K562 (cell line): ENCODE results near the gene ANGPTL7. TPM values are rescaled to one million over a fixed set of nuclear protein-coding genes. Genes with fewer than 3 reads are reported as not detected.

Experiments
- ATAC-seq: fragments of 200-7000 bp; cut with Tn5 transposase; 3 replicates; pipeline ENCODE4 v1.9.1; 2020; ENCODE audit warnings: moderate library complexity
- Bru-seq: library from RNA; stranded (reverse); fragments of 400-500 nt; gene quantifications from one replicate; lab custom pipeline; 2021; lab: Mats Ljungman, UMichigan
- BruChase-seq, 2 experiments: library from RNA; stranded (reverse); fragments of 400-500 nt; gene quantifications; one replicate each; lab custom pipeline; 2021; lab: Mats Ljungman, UMichigan
- BruUV-seq: library from RNA; stranded (reverse); fragments of 400-500 nt; replicated peaks from 2 replicates; lab custom pipeline; 2021; lab: Mats Ljungman, UMichigan
- CTCF ChIA-PET: fragments of 300-600 bp; formaldehyde crosslinking; extraction: SDS; loops from one replicate; lab custom pipeline; 2021; ENCODE audit warnings: low intra/inter-chr PET ratio; lab: Yijun Ruan, JAX
- POLR2A ChIA-PET: fragments of 300-600, 350-650 bp; sonication (Branson Sonifier 250); formaldehyde crosslinking; extraction: SDS; loops from one replicate; lab custom pipeline; 2021; ENCODE audit warnings: antibody characterized with exemption, inconsistent platforms; lab: Yijun Ruan, JAX
- DNase-seq, 4 experiments: peaks; one replicate each; pipeline versions ENCODE4 v3.0.0 to v3.0.0-alpha.2; 2011 to 2018; ENCODE audit warnings: low spot score in 3 of 4, mixed read lengths in 3 of 4; ENCODE audit errors: extremely low read depth in 1 of 4
- FAIRE-seq: peaks from 2 replicates; lab custom pipeline; 2011; peaks lifted over from hg19 to GRCh38; lab: Jason Lieb, UNC
- H2AFZ ChIP-seq: 2 replicates; pipeline ENCODE4 v1.6.0; 2011; ENCODE audit warnings: low read depth, low read length, control low read depth, inconsistent platforms
- H3K27ac ChIP-seq: fragments of 200-600 bp; 3 replicates; pipeline ENCODE4 v1.8.0; 2011; ENCODE audit warnings: low read depth, mild to moderate bottlenecking, control low read depth, inconsistent platforms, low read length, moderate library complexity, mixed read lengths; ENCODE audit errors: extremely low read depth
- H3K27me3 ChIP-seq, 2 experiments: fragments of 300-600 bp in 1 of 2; 2 replicates in 1 of 2; 3 replicates in 1 of 2; pipeline versions ENCODE4 v1.6.0 to v1.8.0; 2011; ENCODE audit warnings: inconsistent platforms in 2 of 2, low read length in 2 of 2, mild to moderate bottlenecking in 1 of 2, mixed read lengths in 1 of 2, moderate library complexity in 1 of 2; ENCODE audit not compliant: control insufficient read depth in 2 of 2, insufficient read depth in 2 of 2
- H3K36me3 ChIP-seq: fragments of 300-600 bp; 3 replicates; pipeline ENCODE4 v1.8.0; 2011; ENCODE audit warnings: mild to moderate bottlenecking, low read length, inconsistent platforms; ENCODE audit not compliant: control insufficient read depth, insufficient read depth
- H3K4me1 ChIP-seq, 2 experiments: fragments of 200-600 bp in 1 of 2; replicated peaks in 1 of 2; 2 replicates in 1 of 2; 3 replicates in 1 of 2; pipeline versions ENCODE4 v1.5.1 to v1.8.0; 2011; ENCODE audit warnings: inconsistent platforms in 2 of 2, low read length in 2 of 2, mild to moderate bottlenecking in 1 of 2, mixed read lengths in 1 of 2, moderate library complexity in 1 of 2; ENCODE audit not compliant: control insufficient read depth in 2 of 2, insufficient read depth in 2 of 2
- H3K4me2 ChIP-seq: 2 replicates; pipeline ENCODE4 v1.6.1; 2011; ENCODE audit warnings: low read length, control low read depth, inconsistent platforms, mixed read lengths; ENCODE audit not compliant: insufficient read depth
- H3K4me3 ChIP-seq: fragments of 200-600 bp; sonication (generic), shearing (Covaris generic); 2 replicates; pipeline ENCODE4 v1.5.1; 2016; ENCODE audit warnings: control low read depth, inconsistent platforms
- H3K79me2 ChIP-seq: fragments of 200-600 bp; 3 replicates; pipeline ENCODE4 v1.8.0; 2011; ENCODE audit warnings: low read length, inconsistent platforms; ENCODE audit not compliant: control insufficient read depth, insufficient read depth
- H3K9ac ChIP-seq, 2 experiments: 2 replicates each; pipeline versions ENCODE4 v1.6.0 to v1.6.1; 2011; ENCODE audit warnings: low read depth in 2 of 2, low read length in 2 of 2, control low read depth in 1 of 2, inconsistent platforms in 1 of 2, mild to moderate bottlenecking in 1 of 2, mixed read lengths in 1 of 2; ENCODE audit not compliant: insufficient read depth in 1 of 2
- H3K9me1 ChIP-seq: one replicate; pipeline ENCODE4 v1.6.0; 2011; ENCODE audit warnings: inconsistent platforms, mild to moderate bottlenecking, low read length, moderate library complexity; ENCODE audit not compliant: control insufficient read depth, insufficient read depth
- H3K9me3 ChIP-seq: replicated peaks from 2 replicates; pipeline ENCODE4 v1.5.1; 2011; ENCODE audit warnings: low read depth, low read length, inconsistent platforms; ENCODE audit not compliant: control insufficient read depth, insufficient read depth
- H4K20me1 ChIP-seq: replicated peaks from 2 replicates; pipeline ENCODE4 v1.6.1; 2011; ENCODE audit warnings: low read length, inconsistent platforms, mixed read lengths; ENCODE audit not compliant: control insufficient read depth, insufficient read depth
- FOXP1 ChIP-seq: sonication (generic); formaldehyde crosslinking; IDR thresholded peaks from 2 replicates; pipeline ENCODE4 v1.8.0; 2022; ENCODE audit warnings: mild to moderate bottlenecking, missing genetic modification reagents
- RBBP5 ChIP-seq: fragments of 200-600 bp; sonication (generic); IDR thresholded peaks from 2 replicates; pipeline ENCODE4 v1.6.1; 2012; ENCODE audit warnings: borderline replicate concordance, mild to moderate bottlenecking, low read length, control low read depth, inconsistent platforms; ENCODE audit not compliant: insufficient read depth, poor library complexity, severe bottlenecking
- WGBS: fragments of 100-300 bp; shearing (Covaris generic); methylation state at CpG from one replicate; pipeline ENCODE4 v1.1.6; 2016; ENCODE audit warnings: low coverage, mixed read lengths; ENCODE audit not compliant: insufficient coverage; ENCODE audit errors: missing lambda C conversion rate; 5-methylcytosine and 5-hydroxymethylcytosine counted together
- in situ Hi-C: fragments of 300-500 bp; cut with MboI; formaldehyde crosslinking; loops from 4 replicates; pipeline ENCODE4 v1.15.0; 2018; ENCODE audit warnings: inconsistent platforms, mixed read lengths
- intact Hi-C: fragments of 100-400 bp; cut with micrococcal nuclease; formaldehyde crosslinking; loops from 2 replicates; pipeline ENCODE4 v1.14.2; 2022
- long read RNA-seq, 3 experiments: library from polyadenylated mRNA in 2 of 3; library from RNA in 1 of 3; unstranded in 2 of 3; stranded (forward) in 1 of 3; transcript quantifications; one replicate each; pipeline ENCODE4 v2.0.0, GENCODE V29; 2019 to 2022
- polyA minus RNA-seq, 3 experiments: library from RNA; depleted of rRNA, polyadenylated mRNA; stranded (reverse); fragments of >200 nt; gene quantifications; 2 replicates each; pipeline ENCODE4 v1.2.3, GENCODE V29; 2011
- polyA plus RNA-seq, 8 experiments: library from polyadenylated mRNA; depleted of rRNA in 4 of 8; stranded (reverse) in 5 of 8; unstranded in 3 of 8; fragments of >200 nt; fragmentation: Nextera tagmentation in 2 of 8; fragmentation: Illumina TruSeq in 1 of 8; extraction: Ambion mirVana in 2 of 8; extraction: Trizol in 1 of 8; gene quantifications; 2 replicates each; pipeline versions ENCODE4 v1.2.1 to v1.2.3, GENCODE V29; 2011 to 2014; ENCODE audit warnings: inconsistent platforms in 1 of 8, missing spikeins in 1 of 8
- total RNA-seq, 7 experiments: library from RNA; depleted of rRNA in 6 of 7; stranded (reverse); fragments of >200 nt in 6 of 7; fragmentation: Illumina TruSeq in 2 of 7; extraction: Trizol in 2 of 7; gene quantifications; 2 replicates each; pipeline versions ENCODE4 v1.2.1 to v1.2.3, GENCODE V29; 2011 to 2021; ENCODE audit warnings: low replicate concordance in 1 of 7

Gene ANGPTL7
- not detected in 2 replicates for total RNA-seq (2011; cell fraction: chromatin; rRNA removed; ENCODE audit: low replicate concordance)
- not detected in 2 replicates for total RNA-seq (2011; cell fraction: nucleolus; rRNA removed)
- total RNA-seq (2011; cell fraction: nucleoplasm; rRNA removed), result not detected in 2 replicates
- not detected in 2 replicates for total RNA-seq (2014; rRNA removed)
- total RNA-seq (2014; rRNA removed; fragmentation: Illumina TruSeq; extraction: Trizol), result not detected in 2 replicates
- not detected in 2 replicates for total RNA-seq (2015; rRNA removed; fragmentation: Illumina TruSeq; extraction: Trizol)
- not detected in 2 replicates for total RNA-seq (2021)
- not detected in 2 replicates for polyA plus RNA-seq (2011; rRNA removed)
- polyA plus RNA-seq (2011; cell fraction: cytosol; rRNA removed), result not detected in 2 replicates
- not detected in 2 replicates for polyA plus RNA-seq (2011; cell fraction: nucleus; rRNA removed)
- 0.03 and 0.12 TPM in 2 replicates for polyA plus RNA-seq (2012)
- not detected in 2 replicates for polyA plus RNA-seq (2014; fragmentation: Illumina TruSeq; extraction: Trizol)
- not detected for polyA plus RNA-seq (2014; fragmentation: Nextera tagmentation; extraction: Ambion mirVana)
- not detected in 2 replicates for polyA plus RNA-seq (2014; rRNA removed)
- polyA minus RNA-seq (2011; rRNA and poly(A)+ RNA removed), result not detected in 2 replicates
- polyA minus RNA-seq (2011; cell fraction: cytosol; rRNA and poly(A)+ RNA removed), result not detected in 2 replicates
- polyA minus RNA-seq (2011; cell fraction: nucleus; rRNA and poly(A)+ RNA removed), result not detected in 2 replicates
- not detected for Bru-seq, nascent RNA
- BruChase-seq, experiment 1, labeled RNA remaining after a 2-hour chase, result not detected
- not detected for BruChase-seq, experiment 2, labeled RNA remaining after a 6-hour chase
- long read RNA-seq, experiment 1, partial matches to known transcripts, result 0 of 8 reads
- long read RNA-seq, experiment 1, other reads (novel, unspliced or antisense), result 8 of 8 reads
- long read RNA-seq, experiment 2, result 0 reads
- long read RNA-seq, experiment 3, result 0 reads

GRCh38 chr1:11188858-11189451, at the start of gene ANGPTL7:
Gene ANGPTL7 (plus strand): TSS chr1:11189355. CDS start chr1:11189580, 225 bp downstream.
- TF ChIP-seq RBBP5 (no peak), FOXP1 (CRISPR knock-in tag) (no peak)
- no TSS peak for BruUV-seq
- in situ Hi-C loops, result no loop called here
- intact Hi-C loops, result no loop called here
- Histone ChIP-seq H3K79me2 (no peaks in the 10 kb centered on the region), H3K27me3 (no peaks in the 10 kb centered on the region), H4K20me1 (no peaks in the 10 kb centered on the region; the same call in 1 of the 2 replicates), H3K27ac (no peak within 1 kb of the TSS), H3K4me1 (no peaks in the 10 kb centered on the region), H2AFZ (no peak within 1 kb of the TSS), H3K9me1 (no peaks in the 10 kb centered on the region), H3K9ac (no peak within 1 kb of the TSS), H3K4me3 (no peak within 1 kb of the TSS), H3K36me3 (peaks cover 87% of the 10 kb centered on the region), H3K9me3 (no peaks in the 10 kb centered on the region), H3K4me2 (no peak within 1 kb of the TSS)
- 90% methylated on average over 7 of the region's 8 CpGs for WGBS
- ATAC-seq, result no peak
- DNase-seq, result no peak
- POLR2A ChIA-PET, result interaction anchor here (0.6 to 3.3 kb wide), 3 partner anchors 9 to 131 kb away, joined by 3 to 18 read pairs (median 3); no protein-coding TSS in a partner anchor
- FAIRE-seq, result no peak
- CTCF ChIA-PET, result interaction anchor here (0.6 kb wide), 1 partner anchor 1922 kb away, joined by 3 read pairs; no protein-coding TSS in a partner anchor
